ENCODE data around the gene CANX.

GRCh38 chr5:179697993-179698934, 503 bp upstream of the CANX start:
- no peak for TF ChIP-seq CTCF (IDR thresholded peaks at IDR 0.05; ENCODE audit: low read length)
- no peak for TF ChIP-seq EZH2phosphoT487 (IDR thresholded peaks at IDR 0.05; ENCODE audit: low read length)
- TF ChIP-seq EZH2 (optimal IDR thresholded peaks at IDR 0.05; ENCODE audit: low read depth, low read length): no peak
